Middle frontal gyrus (tissue), 1 donor: ENCODE measurements around the gene DOCK4.

ENCODE experiments used
- DNase-seq: peaks from one replicate; pipeline ENCODE4 v3.0.0-alpha.2; 2015; ENCODE audit warnings: low spot score; ENCODE audit errors: extremely low spot score

Gene DOCK4

GRCh38 chr7:111682588-111683340, 523.4 kb downstream of the DOCK4 start:
- DNase-seq: no peak

- no peak for DNase-seq
Measured at GRCh38 chr7:111681242-111681641, 525.0 kb downstream of the DOCK4 start.

- DNase-seq: no peak
Measured at GRCh38 chr7:111678986-111679385, 527.2 kb downstream of the DOCK4 start.

GRCh38 chr7:111678281-111678680, 527.9 kb downstream of the DOCK4 start:
- DNase-seq: no peak

GRCh38 chr7:111677848-111678247, 528.4 kb downstream of the DOCK4 start:
- DNase-seq: no peak

GRCh38 chr7:111676811-111677210, 529.4 kb downstream of the DOCK4 start:
- DNase-seq: no peak
